Endothelial cell (in vitro differentiated cells): Measurements from ENCODE around the gene KIAA0513. TPM values are rescaled to one million over a fixed set of nuclear protein-coding genes. Genes with fewer than 3 reads are reported as not detected.
A peak's percentile ranks its signal among the peaks of the same experiment; 100 is the strongest.

Experiments
- DNase-seq: peaks from one replicate; pipeline ENCODE4 v3.0.0; 2021; ENCODE audit warnings: low spot score
- H3K27ac Mint-ChIP-seq: one replicate; pipeline ENCODE4 v1.8.0; 2021; ENCODE audit warnings: mixed read lengths, inconsistent platforms; ENCODE audit not compliant: unreplicated experiment
- H3K27me3 Mint-ChIP-seq: one replicate; pipeline ENCODE4 v1.8.0; 2021; ENCODE audit warnings: mild to moderate bottlenecking, moderate library complexity, mixed read lengths, inconsistent platforms; ENCODE audit not compliant: unreplicated experiment
- H3K36me3 Mint-ChIP-seq: one replicate; pipeline ENCODE4 v1.8.0; 2021; ENCODE audit warnings: mild to moderate bottlenecking, low read depth, mixed read lengths, inconsistent platforms; ENCODE audit not compliant: unreplicated experiment
- H3K4me1 Mint-ChIP-seq: one replicate; pipeline ENCODE4 v1.8.0; 2021; ENCODE audit warnings: mild to moderate bottlenecking, mixed read lengths, inconsistent platforms; ENCODE audit not compliant: unreplicated experiment
- H3K4me3 Mint-ChIP-seq: one replicate; pipeline ENCODE4 v1.8.0; 2021; ENCODE audit warnings: mild to moderate bottlenecking, mixed read lengths, inconsistent platforms; ENCODE audit not compliant: unreplicated experiment
- H3K9me3 Mint-ChIP-seq: one replicate; pipeline ENCODE4 v1.8.0; 2021; ENCODE audit warnings: mixed read lengths, inconsistent platforms; ENCODE audit not compliant: unreplicated experiment
- CTCF ChIP-seq: fragments of 200-600 bp; sonication (generic); IDR thresholded peaks from one replicate; pipeline ENCODE4 v1.5.0; 2021; ENCODE audit warnings: antibody characterized with exemption; ENCODE audit not compliant: unreplicated experiment
- total RNA-seq: library from RNA; stranded (reverse); fragmentation: NEBNext Ultra II Directional; extraction: Animal tissue kit (Norgen Biotek cat#: 25700); gene quantifications from one replicate; pipeline ENCODE4 v1.2.1, GENCODE V29; 2021; ENCODE audit not compliant: unreplicated experiment

The KIAA0513 gene
- total RNA-seq, 1 donor from 2014 or later = 5.5 TPM

DNA sequence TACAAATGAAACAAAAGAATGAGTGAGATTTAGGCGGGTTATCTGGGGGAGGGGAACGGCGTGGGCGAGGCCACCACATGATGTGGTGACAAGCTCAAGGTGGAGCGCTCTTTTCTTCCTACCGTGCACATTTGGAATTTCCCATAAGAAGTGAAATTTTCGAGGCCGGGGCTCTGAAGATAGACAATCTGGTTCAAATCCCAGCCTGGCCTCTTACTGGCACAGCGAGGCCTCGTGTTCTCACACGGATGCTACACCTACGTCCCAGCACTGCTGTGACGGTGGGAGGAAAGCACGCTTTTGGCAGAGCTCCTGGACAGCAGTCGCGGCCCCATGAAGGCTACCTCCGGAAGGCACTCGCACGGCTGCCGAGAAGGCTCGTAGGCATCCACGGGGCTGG is 41.5 kb upstream of the KIAA0513 start:
- DNase-seq = no peak
- Mint-ChIP-seq H3K27me3 (peaks cover 4% of the 10 kb centered on the region), H3K9me3 (no peaks in the 10 kb centered on the region), H3K36me3 (peaks cover 42% of the 10 kb centered on the region), H3K4me1 (peaks cover 3% of the 10 kb centered on the region), H3K4me3 (peak overlapping the region; percentile 43), H3K27ac (no peak overlapping the region)
- no peak for TF ChIP-seq CTCF

- no peak overlapping the region for H3K27ac Mint-ChIP-seq
- TF ChIP-seq CTCF = no peak
- no peaks in the 10 kb centered on the region for H3K9me3 Mint-ChIP-seq
- H3K4me3 Mint-ChIP-seq = no peak overlapping the region
- peaks cover 39% of the 10 kb centered on the region for H3K36me3 Mint-ChIP-seq
- peaks cover 4% of the 10 kb centered on the region for H3K27me3 Mint-ChIP-seq
- no peak for DNase-seq
- H3K4me1 Mint-ChIP-seq = peaks cover 3% of the 10 kb centered on the region
Measured at GRCh38 chr16:84986879-84987278, 40.7 kb upstream of the KIAA0513 start.

DNA sequence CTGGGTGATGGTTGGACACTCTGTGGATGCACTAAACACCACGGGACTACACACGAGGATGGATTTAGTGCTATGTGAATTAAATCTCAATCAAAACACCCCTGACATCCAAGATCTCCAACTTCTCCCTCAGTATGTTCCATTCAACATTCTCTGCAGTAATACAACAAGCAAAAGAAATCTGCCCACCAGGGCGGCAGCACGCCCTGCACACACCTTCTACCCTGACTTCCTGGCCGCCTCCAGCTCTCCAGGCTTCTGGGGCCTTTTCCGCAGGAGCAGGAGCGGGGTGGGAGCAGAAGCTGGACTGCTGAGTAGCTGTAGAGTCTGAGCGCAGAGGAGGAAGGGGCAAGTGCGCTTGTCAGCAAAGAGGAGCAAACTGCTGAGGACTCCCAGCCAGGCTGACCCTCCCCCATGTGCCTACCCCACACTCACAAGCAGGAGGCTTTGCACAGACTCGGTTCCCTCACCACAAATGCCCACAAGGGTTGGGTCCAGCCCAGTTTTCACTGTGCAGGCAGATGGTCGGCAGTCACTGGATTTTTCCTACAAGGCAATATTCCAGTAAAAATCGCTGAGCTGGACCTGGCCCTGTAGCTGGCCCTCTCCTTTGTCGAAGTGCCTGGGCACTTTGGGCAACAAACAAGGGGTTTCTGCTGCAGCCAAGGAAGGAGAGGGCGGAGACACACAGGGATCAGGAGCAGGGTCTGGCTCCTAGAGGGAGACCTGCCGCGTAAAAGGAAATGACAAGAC is 39.1 kb upstream of the KIAA0513 start:
- Mint-ChIP-seq H3K27me3 (no peaks in the 10 kb centered on the region), H3K36me3 (peaks cover 35% of the 10 kb centered on the region), H3K4me3 (no peak overlapping the region), H3K27ac (no peak overlapping the region), H3K4me1 (no peaks in the 10 kb centered on the region), H3K9me3 (no peaks in the 10 kb centered on the region)
- TF ChIP-seq CTCF = no peak
- DNase-seq = no peak

GRCh38 chr16:84989749-84990620 is 37.6 kb upstream of the KIAA0513 start:
- Mint-ChIP-seq H3K27me3 (peaks cover 2% of the 10 kb centered on the region), H3K36me3 (peaks cover 44% of the 10 kb centered on the region), H3K27ac (no peak overlapping the region), H3K4me1 (no peaks in the 10 kb centered on the region), H3K9me3 (no peaks in the 10 kb centered on the region), H3K4me3 (peak overlapping the region; percentile 57)
- TF ChIP-seq CTCF = no peak
- DNase-seq = no peak

DNA sequence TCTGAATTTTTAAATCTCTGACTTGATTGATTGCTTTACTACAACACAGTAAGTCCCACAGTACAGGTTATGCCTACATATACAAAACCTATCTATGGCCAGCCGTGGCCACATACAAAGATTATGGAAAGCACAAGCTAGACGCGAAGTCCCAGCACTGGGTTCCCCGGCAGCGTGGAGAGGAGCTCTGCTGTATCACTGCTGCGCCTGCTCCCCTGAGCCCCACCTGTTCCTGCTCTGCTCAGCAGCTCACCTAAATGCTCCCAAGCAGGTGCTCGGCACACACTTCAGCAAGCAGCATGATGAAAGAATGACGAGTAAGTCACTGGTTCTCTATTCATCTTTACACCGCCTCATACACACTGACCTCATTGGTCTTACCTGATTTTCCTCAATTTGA is 36.8 kb upstream of the KIAA0513 start:
- Mint-ChIP-seq H3K9me3 (no peaks in the 10 kb centered on the region), H3K27me3 (peaks cover 2% of the 10 kb centered on the region), H3K36me3 (peaks cover 40% of the 10 kb centered on the region), H3K27ac (peak overlapping the region; percentile 26), H3K4me3 (peak overlapping the region; percentile 57), H3K4me1 (no peaks in the 10 kb centered on the region)
- no peak for DNase-seq
- no peak for TF ChIP-seq CTCF
